DND-41 (cell line): Measurements from ENCODE around the gene PARVB.
A peak's percentile ranks its signal among the peaks of the same experiment; 100 is the strongest.

Experiments
- ATAC-seq: fragments of 200-7000 bp; cut with Tn5 transposase; 3 replicates; pipeline ENCODE4 v1.9.1; 2021; ENCODE audit warnings: low read depth; ENCODE audit not compliant: insufficient read depth
- DNase-seq: peaks from one replicate; pipeline ENCODE4 v3.0.0-alpha.2; 2020
- H2AFZ ChIP-seq: 2 replicates; pipeline ENCODE4 v1.6.0; 2012; ENCODE audit warnings: low read depth, low read length
- H3K27ac ChIP-seq: 2 replicates; pipeline ENCODE4 v1.5.1; 2012; ENCODE audit warnings: low read length, inconsistent platforms
- H3K27me3 ChIP-seq: fragments of 200-600 bp; sonication (generic); 2 replicates; pipeline ENCODE4 v1.6.0; 2012; ENCODE audit warnings: low read length, mild to moderate bottlenecking, inconsistent platforms; ENCODE audit not compliant: insufficient read depth, poor library complexity
- H3K36me3 ChIP-seq: 2 replicates; pipeline ENCODE4 v1.5.1; 2012; ENCODE audit warnings: low read length, inconsistent platforms; ENCODE audit not compliant: insufficient read depth
- H3K4me1 ChIP-seq: 2 replicates; pipeline ENCODE4 v1.5.1; 2012; ENCODE audit warnings: mild to moderate bottlenecking, low read length; ENCODE audit not compliant: insufficient read depth
- H3K4me2 ChIP-seq: 2 replicates; pipeline ENCODE4 v1.6.0; 2012; ENCODE audit warnings: mild to moderate bottlenecking, moderate library complexity, low read length, inconsistent platforms; ENCODE audit not compliant: insufficient read depth
- H3K4me3 ChIP-seq, 2 experiments: fragments of 200-600 bp in 1 of 2; shearing (Covaris generic) in 1 of 2; 2 replicates each; pipeline ENCODE4 v1.5.1; 2012 to 2016; ENCODE audit warnings: inconsistent platforms in 2 of 2, low read length in 2 of 2, mild to moderate bottlenecking in 2 of 2, low read depth in 1 of 2, moderate library complexity in 1 of 2
- H3K79me2 ChIP-seq: 2 replicates; pipeline ENCODE4 v1.6.0; 2012; ENCODE audit warnings: low read length, inconsistent platforms; ENCODE audit not compliant: insufficient read depth
- H3K9ac ChIP-seq: 2 replicates; pipeline ENCODE4 v1.6.0; 2012; ENCODE audit warnings: low read depth, mild to moderate bottlenecking, inconsistent platforms, low read length, moderate library complexity
- H3K9me3 ChIP-seq: 2 replicates; pipeline ENCODE4 v1.5.1; 2012; ENCODE audit warnings: low read length, moderate library complexity, mild to moderate bottlenecking, inconsistent platforms; ENCODE audit not compliant: insufficient read depth, severe bottlenecking
- H4K20me1 ChIP-seq: 2 replicates; pipeline ENCODE4 v1.6.0; 2012; ENCODE audit warnings: low read length; ENCODE audit not compliant: insufficient read depth
- EZH2 ChIP-seq: IDR thresholded peaks from 3 replicates; pipeline ENCODE4 v1.6.1; 2012; ENCODE audit warnings: borderline replicate concordance, low read depth, mild to moderate bottlenecking, moderate library complexity, low read length, inconsistent platforms; ENCODE audit not compliant: severe bottlenecking
- TF ChIP-seq, protein P1 (sequence below): IDR thresholded peaks from 2 replicates; pipeline ENCODE4 v1.5.1; 2012; ENCODE audit warnings: borderline replicate concordance, low read length, moderate library complexity, mild to moderate bottlenecking; ENCODE audit not compliant: poor library complexity, severe bottlenecking; ENCODE audit errors: extremely low read depth

Gene PARVB

GRCh38 chr22:44182588-44183286, 158.6 kb downstream of the PARVB start:
- Histone ChIP-seq H2AFZ (no peak overlapping the region), H3K9me3 (no peaks in the 10 kb centered on the region), H3K27me3 (peaks cover 6% of the 10 kb centered on the region), H3K36me3 (peaks cover 25% of the 10 kb centered on the region), H3K9ac (peak overlapping the region; percentile 96), H3K27ac (peak overlapping the region; percentile 93), H3K79me2 (peaks cover 23% of the 10 kb centered on the region), H4K20me1 (peaks cover 13% of the 10 kb centered on the region), H3K4me3 (peak overlapping the region; percentile 94 to 97; a peak in 3 of 4 replicates), H3K4me2 (peak overlapping the region; percentile 99), H3K4me1 (peaks cover 30% of the 10 kb centered on the region)
- no peak for TF ChIP-seq EZH2
- TF ChIP-seq, protein P1, sequence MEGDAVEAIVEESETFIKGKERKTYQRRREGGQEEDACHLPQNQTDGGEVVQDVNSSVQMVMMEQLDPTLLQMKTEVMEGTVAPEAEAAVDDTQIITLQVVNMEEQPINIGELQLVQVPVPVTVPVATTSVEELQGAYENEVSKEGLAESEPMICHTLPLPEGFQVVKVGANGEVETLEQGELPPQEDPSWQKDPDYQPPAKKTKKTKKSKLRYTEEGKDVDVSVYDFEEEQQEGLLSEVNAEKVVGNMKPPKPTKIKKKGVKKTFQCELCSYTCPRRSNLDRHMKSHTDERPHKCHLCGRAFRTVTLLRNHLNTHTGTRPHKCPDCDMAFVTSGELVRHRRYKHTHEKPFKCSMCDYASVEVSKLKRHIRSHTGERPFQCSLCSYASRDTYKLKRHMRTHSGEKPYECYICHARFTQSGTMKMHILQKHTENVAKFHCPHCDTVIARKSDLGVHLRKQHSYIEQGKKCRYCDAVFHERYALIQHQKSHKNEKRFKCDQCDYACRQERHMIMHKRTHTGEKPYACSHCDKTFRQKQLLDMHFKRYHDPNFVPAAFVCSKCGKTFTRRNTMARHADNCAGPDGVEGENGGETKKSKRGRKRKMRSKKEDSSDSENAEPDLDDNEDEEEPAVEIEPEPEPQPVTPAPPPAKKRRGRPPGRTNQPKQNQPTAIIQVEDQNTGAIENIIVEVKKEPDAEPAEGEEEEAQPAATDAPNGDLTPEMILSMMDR, result no peak
- DNase-seq, result peak; percentile 66
- ATAC-seq, result peak; percentile 60

DNA sequence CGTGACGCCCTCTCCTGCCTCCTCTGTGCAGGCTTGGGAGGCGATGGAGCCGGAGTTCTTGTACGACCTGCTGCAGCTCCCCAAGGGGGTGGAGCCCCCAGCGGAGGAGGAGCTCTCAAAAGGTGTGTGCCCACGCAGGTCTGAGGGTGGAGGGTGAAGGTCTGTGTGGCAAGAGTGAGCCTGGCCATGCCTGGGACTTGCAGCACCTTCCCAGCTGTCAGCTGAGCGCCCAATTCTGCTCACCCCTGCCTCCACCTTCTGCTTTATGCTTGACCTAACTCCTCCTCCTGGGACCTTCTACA, 159.1 kb downstream of the PARVB start:
- Histone ChIP-seq H3K27ac (no peak overlapping the region), H3K79me2 (peaks cover 23% of the 10 kb centered on the region), H3K36me3 (peaks cover 25% of the 10 kb centered on the region), H3K9ac (peak overlapping the region; percentile 96; the same call in 1 of the 2 replicates), H4K20me1 (peaks cover 14% of the 10 kb centered on the region), H3K4me1 (peaks cover 30% of the 10 kb centered on the region), H3K9me3 (no peaks in the 10 kb centered on the region), H3K4me2 (peak overlapping the region; percentile 99; the same call in 1 of the 2 replicates), H3K4me3 (peak overlapping the region in 1 of 2 experiments; percentile 97; a peak in 1 of 4 replicates), H2AFZ (no peak overlapping the region), H3K27me3 (peaks cover 4% of the 10 kb centered on the region)
- TF ChIP-seq, protein P1, result no peak
- TF ChIP-seq EZH2, result no peak
- DNase-seq (no peak), ATAC-seq (no peak)

DNA sequence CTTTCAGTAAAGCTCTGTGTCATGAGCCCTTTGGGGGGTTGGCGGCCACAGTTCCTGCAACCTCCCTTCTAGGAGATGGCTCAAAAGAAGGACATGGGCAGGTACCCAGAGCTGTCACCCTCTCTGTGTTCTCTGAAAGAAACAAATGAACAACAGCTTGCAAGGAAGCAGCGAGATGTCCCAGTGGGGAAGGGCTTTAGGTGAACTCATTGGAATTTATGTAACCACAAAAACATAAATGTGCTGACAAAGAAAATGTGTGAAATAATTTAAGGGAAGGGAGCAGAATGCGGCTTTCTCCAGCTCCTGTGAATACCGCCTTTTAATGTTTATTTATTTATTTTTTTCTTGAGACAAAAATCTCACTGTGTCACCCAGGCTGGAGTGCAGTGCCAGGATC, 159.9 kb downstream of the PARVB start:
- TF ChIP-seq, protein P1, result no peak
- no peak for TF ChIP-seq EZH2
- Histone ChIP-seq H3K9ac (no peak overlapping the region), H4K20me1 (peaks cover 18% of the 10 kb centered on the region), H2AFZ (no peak overlapping the region), H3K4me2 (no peak overlapping the region), H3K9me3 (no peaks in the 10 kb centered on the region), H3K27me3 (no peaks in the 10 kb centered on the region), H3K36me3 (peaks cover 25% of the 10 kb centered on the region), H3K4me1 (peaks cover 30% of the 10 kb centered on the region), H3K4me3 (no peak overlapping the region), H3K79me2 (peaks cover 23% of the 10 kb centered on the region), H3K27ac (no peak overlapping the region)
- DNase-seq (no peak), ATAC-seq (no peak)
